Activated CD4-positive, alpha-beta T cell treated with anti-CD3 and anti-CD28 coated beads for 36 hours (primary cell): ENCODE data around the gene CTNNA2. TPM values are rescaled to one million over a fixed set of nuclear protein-coding genes. Genes with fewer than 3 reads are reported as not detected.

Source experiments
- ATAC-seq: fragments of 200-7000 bp; cut with Tn5 transposase; one replicate; pipeline ENCODE4 v1.10.0; 2021; ENCODE audit warnings: mild to moderate bottlenecking, moderate library complexity
- CTCF ChIA-PET: fragments of 350-600 bp; sonication (Branson Sonifier 250); formaldehyde crosslinking; loops from one replicate; lab custom pipeline; 2021; ENCODE audit warnings: antibody characterized with exemption; lab: Charles Lee
- POLR2A ChIA-PET: fragments of 350-600 bp; sonication (Branson Sonifier 250); formaldehyde crosslinking; loops from one replicate; lab custom pipeline; 2021; ENCODE audit warnings: antibody characterized with exemption, inconsistent platforms; lab: Charles Lee
- DNase-seq: peaks from one replicate; pipeline ENCODE4 v3.0.0-alpha.2; 2020
- H3K27ac Mint-ChIP-seq: one replicate; pipeline ENCODE4 v1.8.0; 2021; ENCODE audit warnings: mixed read lengths
- H3K27me3 Mint-ChIP-seq: one replicate; pipeline ENCODE4 v1.8.0; 2021; ENCODE audit warnings: mixed read lengths
- H3K36me3 Mint-ChIP-seq: one replicate; pipeline ENCODE4 v1.8.0; 2021; ENCODE audit warnings: low read depth, mixed read lengths
- H3K4me1 Mint-ChIP-seq: one replicate; pipeline ENCODE4 v1.8.0; 2021; ENCODE audit warnings: mixed read lengths
- H3K4me3 Mint-ChIP-seq: one replicate; pipeline ENCODE4 v1.8.0; 2021; ENCODE audit warnings: mild to moderate bottlenecking, moderate library complexity, mixed read lengths
- H3K9me3 Mint-ChIP-seq: one replicate; pipeline ENCODE4 v1.8.0; 2021; ENCODE audit warnings: low read depth, mixed read lengths
- intact Hi-C, 2 experiments: fragments of 100-400 bp; cut with DNase I in 1 of 2; cut with micrococcal nuclease in 1 of 2; formaldehyde crosslinking; loops; one replicate each; pipeline versions ENCODE4 v1.14.2 to v1.15.1; 2022 to 2024; cut with DNase I, micrococcal nuclease
- total RNA-seq, 2 experiments: library from RNA; stranded (reverse); gene quantifications; one replicate each; pipeline ENCODE4 v1.2.3, GENCODE V29; 2021

CTNNA2 gene
- total RNA-seq, 2 experiments from 2014 or later: not detected

DNA sequence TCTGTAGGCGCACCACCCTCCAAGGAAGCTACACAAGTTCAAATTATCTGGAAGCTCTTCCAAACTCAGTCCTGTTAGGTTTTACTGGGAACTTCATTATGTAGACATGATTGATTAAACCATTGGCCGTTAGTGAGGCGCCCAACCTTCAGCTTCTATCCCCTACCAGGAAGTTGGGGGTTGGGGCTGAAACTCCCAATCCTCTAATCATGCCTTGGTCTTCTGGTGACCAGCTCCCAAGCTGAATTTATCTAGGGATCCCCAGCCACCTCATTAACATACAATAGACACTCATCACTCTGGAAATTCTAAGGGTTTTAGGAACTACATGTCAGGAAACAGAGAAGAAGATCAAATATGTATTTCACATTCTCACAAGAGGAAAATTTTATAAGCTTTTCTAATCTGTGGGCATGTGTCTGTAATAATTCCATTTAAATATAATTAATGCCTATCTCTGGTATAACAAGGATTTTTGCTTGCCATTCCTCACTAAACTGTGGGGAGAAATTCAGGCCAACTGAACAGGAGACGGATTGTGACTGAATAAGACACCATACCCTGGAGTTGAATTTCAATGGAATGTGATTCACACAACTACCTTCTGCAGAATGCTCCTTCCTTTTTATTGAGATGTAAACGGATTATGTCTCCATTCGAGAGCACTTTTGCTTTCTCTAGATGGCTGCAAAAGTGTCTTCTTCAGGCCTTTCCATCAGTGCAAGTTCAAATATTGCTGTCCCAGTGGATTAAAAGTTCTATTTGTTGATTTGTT, 463.1 kb downstream of the CTNNA2 start:
- no peaks in the 10 kb centered on the region for H3K9me3 Mint-ChIP-seq
- ChIA-PET CTCF (interaction anchor here (0.7 kb wide), 1 partner anchor 1481 kb away, joined by 4 read pairs; no protein-coding TSS in a partner anchor), POLR2A (no interaction called here)

DNA sequence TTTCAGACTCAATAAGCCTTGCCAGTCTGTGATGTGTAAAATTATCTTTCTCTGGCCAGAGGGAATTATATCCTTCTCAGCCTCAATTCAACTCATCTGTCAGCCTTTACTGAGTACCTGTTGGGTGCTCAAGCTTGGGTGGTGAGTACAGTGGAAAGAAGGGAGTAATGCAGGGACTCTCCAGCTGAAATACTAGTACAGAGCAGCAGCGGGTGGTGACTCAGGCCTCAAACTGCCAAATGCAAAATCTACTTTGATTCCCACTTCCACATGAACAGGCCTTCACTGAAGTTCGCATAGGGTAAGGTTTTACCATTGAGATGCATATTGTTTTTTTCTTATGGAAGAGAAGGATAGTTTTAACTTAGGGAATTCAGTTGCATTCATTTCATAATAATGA, 464.9 kb downstream of the CTNNA2 start:
- ATAC-seq: no peak
- Mint-ChIP-seq H3K36me3 (no peaks in the 10 kb centered on the region), H3K9me3 (peaks cover 2% of the 10 kb centered on the region), H3K27ac (no peak overlapping the region), H3K27me3 (no peaks in the 10 kb centered on the region), H3K4me3 (no peak overlapping the region), H3K4me1 (no peaks in the 10 kb centered on the region)
- CTCF ChIA-PET: no interaction called here
- POLR2A ChIA-PET: no interaction called here
- DNase-seq: no peak
- intact Hi-C loops: no loop called here

More for the DNA sequence above, 463.1 kb downstream of the CTNNA2 start:
- Mint-ChIP-seq H3K4me1 (no peaks in the 10 kb centered on the region), H3K4me3 (no peak overlapping the region), H3K27ac (no peak overlapping the region), H3K27me3 (no peaks in the 10 kb centered on the region), H3K36me3 (no peaks in the 10 kb centered on the region)
- ATAC-seq (no peak), DNase-seq (no peak)
- intact Hi-C loops: no loop called here

DNA sequence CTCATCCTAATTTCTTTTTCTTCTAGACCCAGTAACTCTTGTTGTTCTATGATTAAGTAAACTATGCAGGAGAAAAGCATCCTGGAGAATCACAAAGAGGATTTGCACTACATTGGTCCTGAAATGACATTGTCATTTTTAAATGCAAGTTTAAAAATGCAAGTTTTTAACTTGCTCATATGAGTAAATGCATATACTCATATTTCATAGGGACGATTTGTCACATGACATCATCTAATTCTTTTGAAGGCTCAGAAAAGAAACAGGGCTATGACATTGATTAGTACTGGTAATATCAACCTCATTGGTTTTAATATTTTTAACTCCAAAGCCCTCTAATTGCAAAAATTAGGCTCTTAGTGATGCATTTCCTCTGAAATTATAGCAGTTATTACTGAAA, 467.3 kb downstream of the CTNNA2 start:
- POLR2A ChIA-PET: no interaction called here
- no peak for ATAC-seq
- Mint-ChIP-seq H3K27ac (no peak overlapping the region), H3K9me3 (peaks cover 2% of the 10 kb centered on the region), H3K36me3 (no peaks in the 10 kb centered on the region), H3K27me3 (no peaks in the 10 kb centered on the region), H3K4me3 (no peak overlapping the region), H3K4me1 (no peaks in the 10 kb centered on the region)
- DNase-seq: no peak
- CTCF ChIA-PET: no interaction called here
- intact Hi-C loops: no loop called here

DNA sequence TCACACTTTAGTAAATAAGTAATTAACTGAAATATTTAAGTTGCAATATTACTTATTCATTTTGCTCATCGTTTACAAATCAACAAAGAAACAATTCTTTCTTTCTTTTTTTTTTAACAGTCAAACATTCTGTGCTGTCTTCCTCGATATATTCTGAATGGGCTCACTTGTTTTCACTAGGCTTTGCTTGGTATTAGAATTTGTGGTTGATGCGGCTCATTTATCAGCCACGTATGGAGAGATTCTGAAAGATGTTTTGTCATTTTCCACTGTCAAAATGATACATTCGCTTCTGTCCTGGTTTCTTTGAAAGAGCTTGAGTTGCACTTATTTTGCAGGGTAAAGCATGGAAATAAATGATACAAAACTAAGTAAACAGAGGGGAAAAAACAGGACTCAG, 468.0 kb downstream of the CTNNA2 start:
- Mint-ChIP-seq H3K4me3 (no peak overlapping the region), H3K36me3 (no peaks in the 10 kb centered on the region), H3K4me1 (no peaks in the 10 kb centered on the region), H3K9me3 (peaks cover 2% of the 10 kb centered on the region), H3K27me3 (no peaks in the 10 kb centered on the region), H3K27ac (no peak overlapping the region)
- DNase-seq: no peak
- CTCF ChIA-PET: no interaction called here
- ATAC-seq: no peak
- POLR2A ChIA-PET: no interaction called here
- intact Hi-C loops: no loop called here

DNA sequence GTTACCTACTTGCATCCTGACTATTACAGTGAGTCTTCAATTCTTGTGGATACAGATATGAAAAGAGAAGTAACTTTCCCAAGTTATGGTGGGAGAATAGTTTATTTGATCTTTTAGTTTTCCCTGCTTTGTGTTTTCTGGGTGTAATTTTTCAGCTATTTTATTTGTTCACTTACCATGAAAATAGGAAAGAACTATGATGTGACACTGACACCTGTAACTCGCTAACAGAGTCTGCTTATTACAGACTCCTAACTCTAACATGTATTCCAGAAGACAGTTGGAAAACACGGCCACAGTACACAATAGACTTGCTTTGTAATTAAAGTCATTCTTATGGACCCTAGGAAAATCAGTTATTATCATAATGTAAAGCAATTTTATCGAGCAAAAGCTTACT, 468.5 kb downstream of the CTNNA2 start:
- no peaks in the 10 kb centered on the region for H3K36me3 Mint-ChIP-seq
- H3K27ac Mint-ChIP-seq: no peak overlapping the region
- DNase-seq (no peak), ATAC-seq (no peak)
- H3K4me1 Mint-ChIP-seq: no peaks in the 10 kb centered on the region
- H3K9me3 Mint-ChIP-seq: peaks cover 2% of the 10 kb centered on the region
- H3K27me3 Mint-ChIP-seq: no peaks in the 10 kb centered on the region
- intact Hi-C loops: no loop called here
- H3K4me3 Mint-ChIP-seq: no peak overlapping the region
- ChIA-PET CTCF (no interaction called here), POLR2A (no interaction called here)

DNA sequence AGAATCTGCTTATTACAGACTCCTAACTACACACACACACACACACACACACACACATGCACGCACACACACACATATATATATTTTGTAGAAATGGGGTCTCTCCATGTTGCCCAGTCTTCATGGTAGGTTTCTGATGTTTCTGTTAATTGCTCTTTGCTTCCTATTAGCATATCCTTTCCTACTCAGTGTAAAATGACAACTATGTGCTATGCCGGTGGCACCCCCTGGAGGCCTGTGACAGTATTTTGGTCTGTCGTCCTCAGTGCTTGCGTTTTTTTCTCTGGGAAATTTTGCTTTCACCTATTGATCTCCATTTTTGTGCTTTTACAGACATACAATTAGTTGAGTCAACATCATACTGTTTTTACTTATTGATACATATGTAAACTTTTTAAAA, 469.6 kb downstream of the CTNNA2 start:
- DNase-seq (peak; percentile 18), ATAC-seq (no peak)
- CTCF ChIA-PET: no interaction called here
- no peak overlapping the region for H3K27ac Mint-ChIP-seq
- no peaks in the 10 kb centered on the region for H3K27me3 Mint-ChIP-seq
- H3K9me3 Mint-ChIP-seq: peaks cover 2% of the 10 kb centered on the region
- H3K36me3 Mint-ChIP-seq: no peaks in the 10 kb centered on the region
- POLR2A ChIA-PET: no interaction called here
- no peaks in the 10 kb centered on the region for H3K4me1 Mint-ChIP-seq
- intact Hi-C loops: no loop called here
- no peak overlapping the region for H3K4me3 Mint-ChIP-seq

DNA sequence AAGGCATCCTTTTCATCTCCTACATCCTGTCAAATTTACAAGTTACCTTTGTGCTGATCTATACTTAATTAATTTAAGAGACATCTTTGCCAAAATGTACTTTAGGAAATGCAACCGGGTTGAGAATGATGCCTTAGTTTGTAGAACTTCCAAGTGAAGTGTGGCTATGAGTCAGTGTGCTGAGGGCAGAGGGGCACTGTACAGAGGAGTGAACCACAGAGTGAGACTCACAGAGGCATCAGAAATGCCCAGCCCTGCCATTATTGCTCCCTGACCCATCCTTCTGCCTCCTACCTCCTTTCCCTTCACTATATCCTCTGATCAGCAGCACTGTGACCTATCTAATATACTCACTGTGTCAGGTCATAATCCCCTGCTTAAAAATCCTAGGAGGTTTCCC, 471.6 kb downstream of the CTNNA2 start:
- no peak overlapping the region for H3K27ac Mint-ChIP-seq
- intact Hi-C loops: no loop called here
- POLR2A ChIA-PET: no interaction called here
- no peak overlapping the region for H3K4me3 Mint-ChIP-seq
- DNase-seq (no peak), ATAC-seq (no peak)
- peaks cover 2% of the 10 kb centered on the region for H3K9me3 Mint-ChIP-seq
- H3K27me3 Mint-ChIP-seq: no peaks in the 10 kb centered on the region
- H3K36me3 Mint-ChIP-seq: no peaks in the 10 kb centered on the region
- no peaks in the 10 kb centered on the region for H3K4me1 Mint-ChIP-seq
- CTCF ChIA-PET: no interaction called here

DNA sequence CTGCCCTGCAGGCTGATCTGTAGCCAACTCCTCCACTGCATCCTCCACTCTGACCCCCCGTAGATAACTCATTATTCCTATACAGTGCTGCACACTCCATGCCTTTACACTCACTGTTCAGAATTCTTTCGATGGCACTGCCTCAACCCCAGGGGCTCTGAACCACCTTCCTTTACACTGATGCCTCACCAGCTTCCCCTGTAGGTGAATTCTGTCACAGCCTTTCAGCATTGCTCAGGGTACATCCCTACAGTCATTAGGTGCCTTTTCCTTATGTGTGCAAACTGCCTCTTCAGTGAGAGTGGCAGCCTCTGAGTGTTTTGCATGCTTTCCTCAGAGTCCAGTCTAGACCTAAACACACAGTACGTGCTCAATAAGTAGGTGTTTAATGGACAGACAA, 472.3 kb downstream of the CTNNA2 start:
- H3K9me3 Mint-ChIP-seq: peaks cover 2% of the 10 kb centered on the region
- ATAC-seq (no peak), DNase-seq (no peak)
- no peak overlapping the region for H3K27ac Mint-ChIP-seq
- no peaks in the 10 kb centered on the region for H3K27me3 Mint-ChIP-seq
- ChIA-PET CTCF (no interaction called here), POLR2A (no interaction called here)
- H3K36me3 Mint-ChIP-seq: no peaks in the 10 kb centered on the region
- H3K4me3 Mint-ChIP-seq: no peak overlapping the region
- no peaks in the 10 kb centered on the region for H3K4me1 Mint-ChIP-seq
- intact Hi-C loops: no loop called here

DNA sequence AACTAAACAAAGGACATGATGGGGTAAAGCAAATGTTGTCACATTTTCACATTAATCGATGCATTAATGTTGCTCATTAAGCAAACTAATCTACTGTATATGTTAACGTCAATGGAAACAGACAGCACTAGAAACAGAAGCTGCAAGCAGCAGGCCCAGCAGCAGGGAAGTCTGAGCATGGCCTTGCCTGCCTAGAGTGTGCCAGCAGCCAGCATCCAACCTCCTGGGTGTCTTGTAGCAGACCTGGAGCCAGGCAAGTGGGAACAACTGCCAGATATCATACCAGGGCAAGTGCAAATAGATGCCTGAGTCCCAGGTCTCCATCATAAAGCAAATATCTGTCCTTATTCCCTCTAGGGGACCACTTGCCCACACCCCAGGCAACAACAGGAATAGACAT, 472.7 kb downstream of the CTNNA2 start:
- no peaks in the 10 kb centered on the region for H3K4me1 Mint-ChIP-seq
- H3K27ac Mint-ChIP-seq: no peak overlapping the region
- CTCF ChIA-PET: no interaction called here
- POLR2A ChIA-PET: no interaction called here
- peaks cover 2% of the 10 kb centered on the region for H3K9me3 Mint-ChIP-seq
- H3K36me3 Mint-ChIP-seq: no peaks in the 10 kb centered on the region
- DNase-seq (no peak), ATAC-seq (no peak)
- no peaks in the 10 kb centered on the region for H3K27me3 Mint-ChIP-seq
- no peak overlapping the region for H3K4me3 Mint-ChIP-seq
- intact Hi-C loops: no loop called here

DNA sequence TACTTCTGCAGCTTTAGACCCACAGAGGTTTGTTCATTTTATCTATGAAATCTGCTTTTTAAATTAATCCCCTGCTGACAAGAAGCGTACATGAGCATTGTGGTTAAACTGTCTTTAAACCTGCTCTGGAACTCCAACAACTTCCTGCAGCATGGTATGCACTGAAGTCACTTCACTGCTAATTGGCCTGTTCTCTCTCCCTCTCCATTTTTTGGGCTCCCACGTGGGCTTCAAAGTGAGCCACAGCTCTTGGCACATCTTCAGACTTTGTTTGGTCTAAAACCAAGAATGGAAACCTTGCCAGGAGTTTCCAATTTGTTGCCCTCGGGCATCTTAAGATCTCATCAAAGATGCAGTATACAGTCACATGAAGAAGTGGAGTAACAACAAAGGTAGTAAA, 480.3 kb downstream of the CTNNA2 start:
- no peaks in the 10 kb centered on the region for H3K4me1 Mint-ChIP-seq
- no peak for DNase-seq
- no peak overlapping the region for H3K4me3 Mint-ChIP-seq
- ChIA-PET CTCF (no interaction called here), POLR2A (no interaction called here)
- H3K27ac Mint-ChIP-seq: no peak overlapping the region
- no peaks in the 10 kb centered on the region for H3K9me3 Mint-ChIP-seq
- intact Hi-C loops: no loop called here
- no peak for ATAC-seq
- no peaks in the 10 kb centered on the region for H3K36me3 Mint-ChIP-seq
- H3K27me3 Mint-ChIP-seq: no peaks in the 10 kb centered on the region

DNA sequence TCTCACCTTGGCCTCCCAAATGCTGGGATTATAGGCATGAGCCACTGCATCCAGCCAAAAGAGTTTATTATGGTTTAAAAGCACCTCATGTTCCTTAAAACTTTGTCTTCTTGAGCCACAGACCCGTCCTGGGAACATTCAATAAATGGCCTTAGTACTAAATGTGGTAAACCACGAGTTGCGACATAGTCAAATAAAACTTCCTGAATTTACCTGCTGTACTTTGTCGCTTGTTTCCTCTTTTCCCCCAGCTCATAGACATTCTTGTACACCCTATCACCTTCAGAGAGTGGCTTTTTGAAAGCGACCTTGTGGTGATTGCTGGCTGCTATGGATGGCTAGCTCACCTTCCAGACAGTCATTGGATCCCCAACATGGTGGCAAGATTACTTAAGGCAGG, 481.3 kb downstream of the CTNNA2 start:
- no peaks in the 10 kb centered on the region for H3K9me3 Mint-ChIP-seq
- CTCF ChIA-PET: no interaction called here

DNA sequence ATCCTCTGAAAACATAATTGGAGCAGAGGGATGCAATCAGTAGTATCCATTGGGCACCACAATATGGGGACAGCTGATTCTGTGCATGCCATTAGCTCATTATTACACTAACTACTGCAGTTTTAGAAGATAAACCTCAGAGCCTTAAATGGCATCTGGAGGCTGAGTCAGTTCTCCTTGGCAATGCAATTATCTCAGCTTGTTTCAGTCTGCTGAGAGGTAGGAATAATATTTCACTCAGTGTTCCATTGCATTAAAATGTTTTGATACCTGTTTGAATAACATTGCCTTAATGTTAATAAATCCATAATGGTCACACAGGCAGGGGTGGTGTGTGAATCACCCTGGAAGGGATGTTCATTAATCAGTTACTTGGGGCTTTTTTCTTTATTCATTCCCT, 482.1 kb downstream of the CTNNA2 start:
- H3K4me1 Mint-ChIP-seq: no peaks in the 10 kb centered on the region
- DNase-seq (no peak), ATAC-seq (no peak)
- no peak overlapping the region for H3K4me3 Mint-ChIP-seq
- no peaks in the 10 kb centered on the region for H3K36me3 Mint-ChIP-seq
- intact Hi-C loops: no loop called here
- ChIA-PET CTCF (no interaction called here), POLR2A (no interaction called here)
- no peak overlapping the region for H3K27ac Mint-ChIP-seq
- H3K27me3 Mint-ChIP-seq: no peaks in the 10 kb centered on the region
- no peaks in the 10 kb centered on the region for H3K9me3 Mint-ChIP-seq

More for the DNA sequence above, 481.3 kb downstream of the CTNNA2 start:
- Mint-ChIP-seq H3K27me3 (no peaks in the 10 kb centered on the region), H3K36me3 (no peaks in the 10 kb centered on the region), H3K4me1 (no peaks in the 10 kb centered on the region), H3K4me3 (no peak overlapping the region), H3K27ac (no peak overlapping the region)
- DNase-seq (no peak), ATAC-seq (no peak)
- intact Hi-C loops: no loop called here
- POLR2A ChIA-PET: no interaction called here
